Activated CD8-positive, alpha-beta T cell treated with anti-CD3 and anti-CD28 coated beads for 36 hours (primary cell): ENCODE results near the gene HOXA5. TPM values are rescaled to one million over a fixed set of nuclear protein-coding genes. Genes with fewer than 3 reads are reported as not detected.

Experiments
- ATAC-seq: fragments of 200-7000 bp; cut with Tn5 transposase; one replicate; pipeline ENCODE4 v1.10.0; 2021; ENCODE audit warnings: mild to moderate bottlenecking, moderate library complexity
- CTCF ChIA-PET: fragments of 350-600 bp; sonication (Branson Sonifier 250); formaldehyde crosslinking; loops from one replicate; lab custom pipeline; 2021; ENCODE audit warnings: antibody characterized with exemption; lab: Charles Lee
- POLR2A ChIA-PET: fragments of 350-600 bp; sonication (Branson Sonifier 250); formaldehyde crosslinking; loops from one replicate; lab custom pipeline; 2021; ENCODE audit warnings: antibody characterized with exemption; lab: Charles Lee
- DNase-seq: peaks from one replicate; pipeline ENCODE4 v3.0.0-alpha.2; 2020
- H3K27ac Mint-ChIP-seq: one replicate; pipeline ENCODE4 v1.8.0; 2021; ENCODE audit warnings: mild to moderate bottlenecking, mixed read lengths
- H3K27me3 Mint-ChIP-seq: one replicate; pipeline ENCODE4 v1.8.0; 2021; ENCODE audit warnings: mixed read lengths
- H3K36me3 Mint-ChIP-seq: one replicate; pipeline ENCODE4 v1.8.0; 2021; ENCODE audit warnings: low read depth, mixed read lengths
- H3K4me1 Mint-ChIP-seq: one replicate; pipeline ENCODE4 v1.8.0; 2021; ENCODE audit warnings: low read depth, mixed read lengths
- H3K4me3 Mint-ChIP-seq: one replicate; pipeline ENCODE4 v1.8.0; 2021; ENCODE audit warnings: mild to moderate bottlenecking, moderate library complexity, mixed read lengths
- H3K9me3 Mint-ChIP-seq: one replicate; pipeline ENCODE4 v1.8.0; 2021; ENCODE audit warnings: mixed read lengths
- intact Hi-C: fragments of 100-400 bp; cut with micrococcal nuclease; formaldehyde crosslinking; loops from one replicate; pipeline ENCODE4 v1.10.0; 2022
- microRNA-seq: library from miRNA; unstranded; fragments of <30 nt; microRNA quantifications from one replicate; pipeline ENCODE4 v1.2.0, GENCODE V29; 2022; ENCODE audit warnings: borderline microRNAs expressed, borderline replicate concordance
- total RNA-seq, 2 experiments: library from RNA; stranded (reverse); gene quantifications; one replicate each; pipeline ENCODE4 v1.2.3, GENCODE V29; 2021
- TF ChIP-seq, protein P1 (sequence below): fragments of 200-600 bp; IDR thresholded peaks from one replicate; pipeline ENCODE4 v1.8.0; 2022; ENCODE audit warnings: antibody characterized with exemption, mild to moderate bottlenecking

Gene HOXA5
- total RNA-seq, 2 experiments from 2014 or later, result not detected

DNA sequence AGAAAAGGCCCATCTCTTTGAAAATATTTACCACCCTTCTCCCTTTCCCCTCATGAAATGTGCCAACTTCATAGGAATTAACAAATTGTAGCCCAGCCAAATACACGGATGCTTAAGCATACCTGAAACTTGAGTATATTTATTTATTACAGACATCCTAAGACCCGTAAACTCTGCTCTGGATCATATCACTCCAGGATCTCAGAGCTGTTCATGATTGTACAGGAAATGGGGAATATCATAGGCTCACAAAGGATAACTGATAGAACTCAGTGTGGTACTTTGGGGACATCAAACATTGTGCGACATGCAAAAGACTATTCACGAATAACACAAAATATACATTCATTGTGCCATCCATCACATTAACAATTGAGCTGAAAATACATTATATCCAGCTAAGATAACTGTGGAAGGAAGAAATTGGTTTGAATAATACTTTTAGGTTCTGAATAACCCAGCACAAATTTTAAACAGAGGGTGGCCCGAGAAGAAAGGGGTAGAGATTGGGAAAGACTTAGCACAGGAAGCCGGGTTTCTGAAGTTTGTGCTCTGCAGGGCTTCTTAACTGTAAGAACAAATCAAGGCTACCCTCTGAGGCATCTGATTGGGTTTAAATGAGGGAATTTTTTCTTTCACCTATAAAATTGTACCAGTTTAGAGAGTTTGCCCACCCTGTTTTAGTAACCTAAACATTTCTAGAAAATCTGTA lies 50.1 kb downstream of the HOXA5 start:
- Mint-ChIP-seq H3K27me3 (peaks cover 59% of the 10 kb centered on the region), H3K36me3 (no peaks in the 10 kb centered on the region), H3K4me3 (no peak overlapping the region), H3K27ac (no peak overlapping the region), H3K4me1 (peaks cover 17% of the 10 kb centered on the region), H3K9me3 (no peaks in the 10 kb centered on the region)
- intact Hi-C loops, result no loop called here
- ATAC-seq (no peak), DNase-seq (no peak)
- ChIA-PET POLR2A (interaction anchor here (0.7 kb wide), 1 partner anchor 95 kb away, joined by 3 read pairs; no protein-coding TSS in a partner anchor), CTCF (interaction anchor here (1.1 to 1.8 kb wide), 4 partner anchors 11 to 411 kb away, joined by 3 to 6 read pairs (median 4); partner anchors contain the start of gene HOXA3)
- TF ChIP-seq, protein P1, sequence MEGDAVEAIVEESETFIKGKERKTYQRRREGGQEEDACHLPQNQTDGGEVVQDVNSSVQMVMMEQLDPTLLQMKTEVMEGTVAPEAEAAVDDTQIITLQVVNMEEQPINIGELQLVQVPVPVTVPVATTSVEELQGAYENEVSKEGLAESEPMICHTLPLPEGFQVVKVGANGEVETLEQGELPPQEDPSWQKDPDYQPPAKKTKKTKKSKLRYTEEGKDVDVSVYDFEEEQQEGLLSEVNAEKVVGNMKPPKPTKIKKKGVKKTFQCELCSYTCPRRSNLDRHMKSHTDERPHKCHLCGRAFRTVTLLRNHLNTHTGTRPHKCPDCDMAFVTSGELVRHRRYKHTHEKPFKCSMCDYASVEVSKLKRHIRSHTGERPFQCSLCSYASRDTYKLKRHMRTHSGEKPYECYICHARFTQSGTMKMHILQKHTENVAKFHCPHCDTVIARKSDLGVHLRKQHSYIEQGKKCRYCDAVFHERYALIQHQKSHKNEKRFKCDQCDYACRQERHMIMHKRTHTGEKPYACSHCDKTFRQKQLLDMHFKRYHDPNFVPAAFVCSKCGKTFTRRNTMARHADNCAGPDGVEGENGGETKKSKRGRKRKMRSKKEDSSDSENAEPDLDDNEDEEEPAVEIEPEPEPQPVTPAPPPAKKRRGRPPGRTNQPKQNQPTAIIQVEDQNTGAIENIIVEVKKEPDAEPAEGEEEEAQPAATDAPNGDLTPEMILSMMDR, result no peak

DNA sequence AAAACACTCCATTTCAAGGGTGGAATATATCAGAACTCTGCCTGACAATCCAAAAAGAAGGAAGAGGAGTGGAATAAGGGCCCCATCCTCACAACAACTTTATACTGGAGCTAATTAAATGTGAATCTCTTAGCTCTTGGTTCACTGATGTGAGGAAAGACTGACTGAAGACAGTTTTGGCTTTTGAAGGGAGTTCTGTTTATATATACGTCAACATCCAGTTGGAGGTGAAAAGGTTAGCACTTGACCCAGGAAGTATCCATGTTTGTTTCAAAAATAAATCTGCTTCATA lies 50.7 kb downstream of the HOXA5 start:
- H3K27me3 Mint-ChIP-seq, result peaks cover 62% of the 10 kb centered on the region
- CTCF ChIA-PET, result interaction anchor here (1.1 to 1.5 kb wide), 2 partner anchors 12 to 68 kb away, joined by 3 to 6 read pairs; no protein-coding TSS in a partner anchor
- TF ChIP-seq, protein P1, result no peak
- no peak overlapping the region for H3K4me3 Mint-ChIP-seq
- intact Hi-C loops, result no loop called here
- no peaks in the 10 kb centered on the region for H3K36me3 Mint-ChIP-seq
- DNase-seq (no peak), ATAC-seq (no peak)
- POLR2A ChIA-PET, result interaction anchor here (0.7 kb wide), 1 partner anchor 95 kb away, joined by 3 read pairs; no protein-coding TSS in a partner anchor
- H3K4me1 Mint-ChIP-seq, result peaks cover 16% of the 10 kb centered on the region
- no peak overlapping the region for H3K27ac Mint-ChIP-seq
- no peaks in the 10 kb centered on the region for H3K9me3 Mint-ChIP-seq

DNA sequence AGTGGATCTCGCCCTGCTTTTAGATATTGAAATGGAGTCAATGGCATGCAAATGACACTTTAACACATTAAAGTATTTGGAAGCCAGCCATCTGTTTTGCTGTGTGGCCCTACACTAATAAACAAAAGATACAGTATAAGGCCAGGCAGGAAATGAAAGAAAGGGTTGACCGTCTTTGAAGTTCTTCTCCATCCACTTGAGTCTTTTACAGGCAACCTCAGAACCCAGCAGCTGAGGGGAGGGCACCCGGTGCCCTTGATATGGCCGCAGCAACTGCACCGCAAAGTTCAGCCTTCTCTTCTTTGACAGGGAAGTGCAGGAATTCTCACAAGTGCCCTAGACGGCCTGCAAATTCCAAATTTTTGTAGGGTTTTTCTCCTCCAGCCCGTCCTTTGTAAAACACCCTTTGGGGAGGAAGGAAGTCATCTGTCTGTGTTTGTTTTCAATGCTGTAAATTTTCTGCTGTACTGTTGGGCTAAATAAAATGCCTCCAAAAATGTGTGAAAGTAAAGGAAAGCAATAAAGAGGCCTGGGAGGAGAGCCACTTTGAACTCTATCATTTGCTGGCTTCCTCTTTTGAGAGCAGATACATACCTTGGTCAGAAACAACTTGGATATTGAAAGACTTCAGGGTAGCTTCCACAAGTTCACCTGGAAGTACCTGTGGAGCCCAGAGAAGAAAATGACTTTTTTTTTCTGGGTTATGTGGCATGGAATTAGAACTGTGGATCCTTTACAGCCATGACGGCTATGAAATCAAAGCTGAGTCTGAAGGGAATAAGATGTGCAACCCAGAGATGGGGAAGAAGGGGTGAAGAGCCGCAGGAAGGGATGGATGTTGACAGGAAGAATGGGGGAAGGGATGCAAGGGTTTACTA lies 51.3 kb downstream of the HOXA5 start:
- H3K27me3 Mint-ChIP-seq, result peaks cover 66% of the 10 kb centered on the region
- POLR2A ChIA-PET, result interaction anchor here (0.7 kb wide), 1 partner anchor 96 kb away, joined by 3 read pairs; no protein-coding TSS in a partner anchor
- TF ChIP-seq, protein P1, result no peak
- DNase-seq, result no peak
- peaks cover 2% of the 10 kb centered on the region for H3K36me3 Mint-ChIP-seq
- CTCF ChIA-PET, result interaction anchor here (0.6 to 1.5 kb wide), 2 partner anchors 69 to 808 kb away, joined by 4 to 6 read pairs; no protein-coding TSS in a partner anchor
- H3K4me1 Mint-ChIP-seq, result peaks cover 11% of the 10 kb centered on the region
- ATAC-seq, result no peak
- intact Hi-C loops, result no loop called here
- no peak overlapping the region for H3K4me3 Mint-ChIP-seq
- H3K27ac Mint-ChIP-seq, result no peak overlapping the region
- H3K9me3 Mint-ChIP-seq, result no peaks in the 10 kb centered on the region

DNA sequence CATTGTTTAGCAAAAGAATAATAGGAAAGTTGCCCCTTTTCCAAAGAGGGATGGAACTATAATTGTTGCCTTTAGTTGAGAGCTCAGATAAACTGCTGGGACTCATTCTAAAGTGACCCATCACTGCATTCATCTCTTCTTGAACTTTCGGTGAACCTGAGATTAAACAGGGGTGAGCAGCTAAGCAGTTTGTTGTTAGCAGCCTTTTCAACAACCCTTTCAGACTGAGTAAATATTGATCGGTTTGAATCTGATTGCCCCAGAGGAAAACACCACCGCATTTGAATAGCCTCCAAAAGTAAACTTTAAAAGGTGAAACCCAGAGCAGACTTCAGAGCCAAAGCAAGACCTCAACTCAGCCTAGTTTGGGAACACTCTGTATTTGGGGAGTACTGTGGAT lies 52.4 kb downstream of the HOXA5 start:
- no peaks in the 10 kb centered on the region for H3K9me3 Mint-ChIP-seq
- intact Hi-C loops, result no loop called here

More for the DNA sequence above, 52.4 kb downstream of the HOXA5 start:
- no peak overlapping the region for H3K4me3 Mint-ChIP-seq
- CTCF ChIA-PET, result interaction anchor here (0.8 to 1.3 kb wide), 3 partner anchors 9 to 238 kb away, joined by 3 to 4 read pairs (median 3); no protein-coding TSS in a partner anchor
- peaks cover 71% of the 10 kb centered on the region for H3K27me3 Mint-ChIP-seq
- peaks cover 2% of the 10 kb centered on the region for H3K36me3 Mint-ChIP-seq
- POLR2A ChIA-PET, result no interaction called here
- H3K4me1 Mint-ChIP-seq, result peaks cover 9% of the 10 kb centered on the region
- no peak for DNase-seq
- TF ChIP-seq, protein P1, result no peak
- no peak for ATAC-seq
- no peak overlapping the region for H3K27ac Mint-ChIP-seq

Small RNAs within 50 kb of the gene (microRNA-seq; reads per million reads assigned to microRNA genes)
- not detected for gene MIR196B

Other genes with a start within 250 kb of the HOXA5 start
- under 1 TPM; 0.25 TPM for gene HOXA1, start 47.7 kb downstream of the HOXA5 start, total RNA-seq
- not detected for gene HOXA2, start 41.0 kb downstream of the HOXA5 start, total RNA-seq
- gene HOXA4, start 12.9 kb downstream of the HOXA5 start, total RNA-seq, result under 1 TPM in 1 of 2 experiments, not detected in 1; 0.25 TPM
- not detected for gene HOXA6, start 4.1 kb upstream of the HOXA5 start, total RNA-seq
- gene HOXA3, start 8.9 kb upstream of the HOXA5 start, total RNA-seq, result not detected
- not detected for gene HOXA7, start 13.0 kb upstream of the HOXA5 start, total RNA-seq
- not detected for gene HOXA9, start 21.9 kb upstream of the HOXA5 start, total RNA-seq
- not detected for gene HOXA10, start 30.6 kb upstream of the HOXA5 start, total RNA-seq
- gene HOXA11, start 41.6 kb upstream of the HOXA5 start, total RNA-seq, result under 1 TPM; 0.13 to 0.18 TPM
- gene HOXA13, start 56.4 kb upstream of the HOXA5 start, total RNA-seq, result not detected
- gene EVX1, start 99.1 kb upstream of the HOXA5 start, total RNA-seq, result not detected